Peyer's patch (tissue), 4 donors: Measurements from ENCODE around the gene ELL2. TPM values are rescaled to one million over a fixed set of nuclear protein-coding genes. Genes with fewer than 3 reads are reported as not detected.

Source experiments
- DNase-seq, 3 donors: peaks; one replicate each; pipeline ENCODE4 v3.0.0-alpha.2; 2017 to 2019
- H3K27ac ChIP-seq, 4 donors: fragments of 200-600 bp; sonication (generic); one replicate each; pipeline ENCODE4 v1.5.1; 2016 to 2019
- H3K27me3 ChIP-seq, 2 donors: fragments of 200-600 bp; sonication (generic); one replicate each; pipeline ENCODE4 v1.5.1; 2019
- H3K36me3 ChIP-seq, 3 donors: fragments of 200-600 bp; sonication (generic); one replicate each; pipeline ENCODE4 v1.5.1; 2016 to 2019
- H3K4me1 ChIP-seq, 4 donors: fragments of 200-600 bp; sonication (generic); one replicate each; pipeline ENCODE4 v1.5.1; 2016 to 2019
- H3K4me3 ChIP-seq, 4 donors: fragments of 200-600 bp; sonication (generic); 1 replicate in 3 of 4; 2 replicates in 1 of 4; pipeline ENCODE4 v1.5.1; 2016 to 2019; ENCODE audit warnings: mild to moderate bottlenecking in 1 of 4
- H3K9me3 ChIP-seq, 4 donors: fragments of 200-600 bp; sonication (generic); one replicate each; pipeline ENCODE4 v1.5.1; 2016 to 2019; ENCODE audit warnings: mild to moderate bottlenecking in 1 of 4
- CTCF ChIP-seq, 6 experiments: fragments of 450-650 bp in 4 of 6; fragments of 200-600 bp in 2 of 6; sonication (generic) in 1 of 6; IDR thresholded peaks; one replicate each; pipeline ENCODE4 v1.5.1; 2017 to 2019; ENCODE audit warnings: antibody characterized with exemption in 6 of 6, mild to moderate bottlenecking in 3 of 6, moderate library complexity in 1 of 6
- POLR2A ChIP-seq, 2 donors: fragments of 450-650 bp; IDR thresholded peaks; one replicate each; pipeline ENCODE4 v1.5.1; 2017; ENCODE audit warnings: antibody characterized with exemption in 2 of 2, mild to moderate bottlenecking in 2 of 2, moderate library complexity in 2 of 2
- total RNA-seq, 4 donors: library from RNA; depleted of rRNA; stranded (reverse); fragments of >200 nt; gene quantifications; one replicate each; pipeline ENCODE4 v1.1.0, GENCODE V29; 2016

Gene ELL2
- total RNA-seq, 4 donors from 2014 or later: 27.9 to 88.3 (median 38.7) TPM

- TF ChIP-seq POLR2A (IDR thresholded peaks at IDR 0.05) (no peak), CTCF (IDR thresholded peaks at IDR 0.05) (no peak)
- Histone ChIP-seq H3K4me3 (no peak overlapping the region), H3K4me1 (no peaks in the 10 kb centered on the region), H3K9me3 (no peaks in the 10 kb centered on the region), H3K27me3 (no peaks in the 10 kb centered on the region), H3K36me3 (no peaks in the 10 kb centered on the region), H3K27ac (no peak overlapping the region)
- DNase-seq: no peak
Observed at GRCh38 chr5:95918421-95919006, 43.1 kb downstream of the ELL2 start.

- no peak for DNase-seq
- H3K4me1 ChIP-seq: no peaks in the 10 kb centered on the region
- H3K4me3 ChIP-seq: no peak overlapping the region
- H3K27me3 ChIP-seq: no peaks in the 10 kb centered on the region
- no peak for TF ChIP-seq POLR2A (IDR thresholded peaks at IDR 0.05)
- TF ChIP-seq CTCF (IDR thresholded peaks at IDR 0.05): no peak
- H3K27ac ChIP-seq: no peak overlapping the region
- no peaks in the 10 kb centered on the region for H3K36me3 ChIP-seq
- H3K9me3 ChIP-seq: no peaks in the 10 kb centered on the region
Observed at GRCh38 chr5:95917207-95917606, 44.4 kb downstream of the ELL2 start.

- TF ChIP-seq CTCF (IDR thresholded peaks at IDR 0.05) (no peak), POLR2A (IDR thresholded peaks at IDR 0.05) (no peak)
Observed at GRCh38 chr5:95916687-95917085, 45.0 kb downstream of the ELL2 start.

GRCh38 chr5:95915999-95916686 is 45.5 kb downstream of the ELL2 start:
- H3K9me3 ChIP-seq: no peaks in the 10 kb centered on the region
- no peaks in the 10 kb centered on the region for H3K36me3 ChIP-seq
- H3K4me1 ChIP-seq: no peaks in the 10 kb centered on the region
- TF ChIP-seq CTCF (IDR thresholded peaks at IDR 0.05) (no peak), POLR2A (IDR thresholded peaks at IDR 0.05) (no peak)
- no peaks in the 10 kb centered on the region for H3K27me3 ChIP-seq
- H3K4me3 ChIP-seq: no peak overlapping the region
- H3K27ac ChIP-seq: no peak overlapping the region
- DNase-seq: no peak

More at GRCh38 chr5:95916687-95917085, 45.0 kb downstream of the ELL2 start:
- Histone ChIP-seq H3K27ac (no peak overlapping the region), H3K4me3 (no peak overlapping the region), H3K9me3 (no peaks in the 10 kb centered on the region), H3K4me1 (no peaks in the 10 kb centered on the region), H3K27me3 (no peaks in the 10 kb centered on the region), H3K36me3 (no peaks in the 10 kb centered on the region)
- DNase-seq: no peak

- H3K4me1 ChIP-seq: no peaks in the 10 kb centered on the region
- H3K27ac ChIP-seq: no peak overlapping the region
- H3K36me3 ChIP-seq: no peaks in the 10 kb centered on the region
- no peaks in the 10 kb centered on the region for H3K9me3 ChIP-seq
- no peak overlapping the region for H3K4me3 ChIP-seq
- no peak for TF ChIP-seq POLR2A (IDR thresholded peaks at IDR 0.05)
- no peak for TF ChIP-seq CTCF (IDR thresholded peaks at IDR 0.05)
- no peak for DNase-seq
- H3K27me3 ChIP-seq: no peaks in the 10 kb centered on the region
Observed at GRCh38 chr5:95913663-95914062, 48.0 kb downstream of the ELL2 start.
